ENCODE data around the gene GPR4.
A peak's percentile ranks its signal among the peaks of the same experiment; 100 is the strongest.
"Not testable (repeated sequence)": the region's sequence is repeated elsewhere in the genome, so short reads cannot be mapped to it uniquely, and the experiment has no call there.

GPR4 gene

DNA sequence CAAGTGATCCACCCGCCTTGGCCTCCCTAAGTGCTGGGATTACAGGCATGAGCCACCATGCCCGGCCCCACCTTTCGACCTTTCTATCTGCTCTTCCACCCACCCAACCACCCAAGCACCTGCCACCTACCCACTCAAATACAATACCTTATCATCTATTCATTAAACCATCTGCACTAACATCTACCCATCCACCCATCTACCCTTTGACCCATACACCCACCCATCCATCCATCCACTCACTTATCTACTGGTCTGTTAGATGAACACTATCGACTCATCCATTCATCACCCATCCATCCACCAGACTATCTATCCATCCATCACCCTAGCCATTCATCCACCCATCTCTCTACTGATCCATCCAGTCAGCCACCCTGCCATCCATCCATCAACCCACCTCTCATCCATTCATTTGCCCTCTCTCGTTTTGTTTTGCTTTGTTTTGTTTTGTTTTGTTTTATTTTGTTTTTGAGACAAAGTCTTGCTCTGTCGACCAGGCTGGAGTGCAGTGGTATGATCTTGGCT, 20.0 kb upstream of the GPR4 start:
- DNase-seq = no peak

DNA sequence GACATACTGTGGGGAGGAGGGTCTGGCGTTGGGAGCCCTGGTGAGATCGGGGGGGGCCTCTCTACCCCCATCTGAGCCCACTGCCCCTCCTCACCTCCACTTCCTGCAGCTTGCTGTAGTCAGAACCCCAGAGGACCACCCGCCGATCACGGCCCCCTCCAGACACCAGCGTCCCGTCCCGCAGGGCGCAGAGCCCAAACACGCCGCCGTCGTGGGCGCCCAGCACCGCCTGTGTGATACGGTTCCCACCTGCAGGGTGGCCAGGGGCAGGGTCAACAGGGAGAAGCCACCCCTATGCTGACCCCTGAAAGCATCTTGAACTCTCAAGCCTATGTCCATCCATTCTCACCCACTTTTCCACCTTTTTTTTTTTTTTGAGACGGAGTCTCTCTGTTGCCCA, 19.4 kb upstream of the GPR4 start:
- DNase-seq = no peak

DNA sequence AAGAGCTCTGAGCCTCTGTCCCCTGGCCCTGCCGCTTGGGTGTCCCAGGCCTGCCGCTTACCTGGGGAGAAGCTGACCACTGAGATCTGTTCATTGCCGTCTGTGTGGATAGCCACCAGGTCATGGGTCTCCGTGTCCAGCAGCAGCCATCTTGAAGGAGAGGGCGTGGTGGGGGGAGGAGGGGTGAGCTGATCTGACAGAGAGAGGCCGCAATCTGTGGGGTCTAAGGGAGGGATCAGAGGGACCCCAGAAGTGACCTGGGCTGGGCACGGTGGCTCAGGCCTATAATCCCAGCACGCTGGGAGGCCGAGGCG, 14.6 kb upstream of the GPR4 start:
- DNase-seq = no peak

DNA sequence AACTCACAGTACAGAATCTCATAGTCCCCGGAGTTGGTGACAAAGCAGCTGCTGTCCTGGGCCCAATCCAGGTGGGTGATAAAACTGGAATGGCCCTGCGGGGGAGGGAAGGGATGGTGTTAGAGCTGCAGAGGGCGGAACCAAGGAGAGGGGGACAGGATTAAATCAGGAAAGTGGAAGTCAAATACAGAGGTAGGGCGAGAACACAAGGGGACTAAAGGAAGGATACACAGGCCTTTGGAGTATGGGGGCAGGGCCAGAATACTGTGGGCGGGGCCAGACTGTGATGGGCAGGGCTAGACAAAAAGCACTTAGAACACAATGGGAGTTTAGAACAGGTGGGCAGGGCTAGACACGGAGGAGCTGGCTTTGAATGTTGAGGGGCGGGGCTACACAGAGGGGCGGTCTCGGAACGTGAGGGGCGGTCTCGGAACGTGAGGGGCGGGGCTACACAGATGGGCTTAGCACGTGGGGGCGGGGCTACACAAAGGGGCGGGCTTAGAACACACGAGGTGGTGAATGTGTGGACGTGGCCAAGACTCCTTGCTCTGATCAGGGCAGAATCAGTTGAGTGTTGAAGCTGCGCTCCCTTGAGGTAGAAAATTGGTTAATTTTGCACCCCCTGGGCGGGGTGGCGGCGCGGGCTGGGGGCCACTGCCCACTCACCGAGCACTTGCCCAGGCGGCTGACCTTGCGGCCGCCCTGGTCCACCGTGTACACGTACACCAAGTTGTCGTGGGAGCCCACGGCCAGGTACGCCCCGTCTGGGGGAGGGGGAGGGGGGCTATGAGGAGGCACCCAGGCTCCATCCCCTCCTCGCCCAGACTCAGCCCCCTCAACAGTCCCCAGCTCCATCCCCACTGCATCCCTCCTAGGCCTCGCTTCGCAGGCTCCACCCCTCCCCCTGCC, 14.0 kb upstream of the GPR4 start:
- peak; percentile 83 to 84 for DNase-seq

DNA sequence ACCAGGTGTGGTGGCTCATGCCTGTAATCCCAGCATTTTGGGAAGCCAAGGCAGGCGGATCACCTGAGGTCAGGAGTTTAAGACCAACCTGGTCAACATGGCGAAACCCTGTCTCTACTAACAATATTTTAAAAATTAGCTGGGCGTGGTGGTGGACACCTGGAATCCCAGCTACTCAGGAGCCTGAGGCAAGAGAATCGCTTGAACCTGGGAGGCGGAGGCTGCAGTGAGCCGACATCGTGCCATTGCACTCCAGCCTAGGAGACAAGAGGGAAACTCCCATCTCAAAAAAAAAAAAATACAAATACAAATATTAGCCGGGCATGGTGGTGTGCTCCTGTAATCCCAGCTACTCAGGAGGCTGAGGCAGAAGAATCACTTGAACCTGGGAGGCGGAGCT, 13.0 kb upstream of the GPR4 start:
- not testable (repeated sequence) for DNase-seq

DNA sequence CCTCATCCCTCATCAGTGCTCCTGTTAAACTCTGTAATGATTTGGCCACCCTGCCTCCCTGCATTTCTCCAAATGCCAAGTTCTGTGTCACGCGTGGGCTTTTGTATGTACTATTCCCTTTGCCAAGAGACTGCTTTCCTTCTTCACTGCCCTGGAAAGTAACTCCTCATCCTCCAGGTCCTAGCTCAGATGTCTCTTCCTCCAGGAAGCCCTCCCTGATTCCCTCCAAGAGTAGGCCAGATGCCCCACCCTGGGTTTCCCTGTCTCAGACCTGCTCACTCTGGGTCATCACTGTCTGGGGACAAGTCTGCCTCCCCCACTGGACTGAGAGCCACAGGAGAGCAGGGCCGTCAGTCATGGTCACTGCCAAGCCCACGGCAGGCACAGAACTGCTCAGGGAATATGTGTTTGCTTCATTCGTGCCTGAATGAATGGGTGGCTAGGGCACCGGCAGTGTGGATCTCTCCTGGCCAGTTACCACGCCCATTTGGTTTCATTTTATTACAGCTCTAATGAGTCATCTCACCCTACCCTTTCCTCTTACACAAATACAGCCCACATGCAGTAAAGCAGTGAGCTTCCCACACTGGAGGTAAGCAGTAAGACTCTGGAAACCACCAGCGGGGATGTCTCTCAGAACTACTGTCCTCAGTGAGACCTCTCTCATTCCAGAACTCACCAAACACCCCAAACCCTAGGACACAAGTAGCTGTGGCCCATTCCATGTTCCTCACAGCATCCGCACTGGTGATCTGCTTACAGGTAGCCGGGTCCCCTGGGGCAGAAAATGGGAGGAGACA, 12.1 kb upstream of the GPR4 start:
- no peak for DNase-seq

DNA sequence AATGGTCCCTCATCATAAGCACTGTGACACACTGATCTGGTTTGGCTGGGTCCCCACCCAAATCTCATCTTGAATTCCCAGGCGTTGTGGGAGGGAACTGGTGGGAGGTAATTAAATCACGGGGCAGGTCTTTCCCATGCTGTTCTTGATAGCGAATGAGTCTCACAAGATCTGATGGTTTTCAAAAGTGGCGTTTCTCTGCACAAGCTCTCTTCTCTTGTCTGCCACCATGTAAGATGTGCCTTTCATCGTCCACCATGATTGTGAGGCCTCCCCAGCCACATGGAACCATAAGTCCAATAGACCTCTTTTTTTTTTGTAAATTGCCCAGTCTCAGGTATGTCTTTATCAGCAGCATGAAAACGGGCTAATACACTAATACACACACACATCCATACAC, 6.9 kb upstream of the GPR4 start:
- no peak for DNase-seq

DNA sequence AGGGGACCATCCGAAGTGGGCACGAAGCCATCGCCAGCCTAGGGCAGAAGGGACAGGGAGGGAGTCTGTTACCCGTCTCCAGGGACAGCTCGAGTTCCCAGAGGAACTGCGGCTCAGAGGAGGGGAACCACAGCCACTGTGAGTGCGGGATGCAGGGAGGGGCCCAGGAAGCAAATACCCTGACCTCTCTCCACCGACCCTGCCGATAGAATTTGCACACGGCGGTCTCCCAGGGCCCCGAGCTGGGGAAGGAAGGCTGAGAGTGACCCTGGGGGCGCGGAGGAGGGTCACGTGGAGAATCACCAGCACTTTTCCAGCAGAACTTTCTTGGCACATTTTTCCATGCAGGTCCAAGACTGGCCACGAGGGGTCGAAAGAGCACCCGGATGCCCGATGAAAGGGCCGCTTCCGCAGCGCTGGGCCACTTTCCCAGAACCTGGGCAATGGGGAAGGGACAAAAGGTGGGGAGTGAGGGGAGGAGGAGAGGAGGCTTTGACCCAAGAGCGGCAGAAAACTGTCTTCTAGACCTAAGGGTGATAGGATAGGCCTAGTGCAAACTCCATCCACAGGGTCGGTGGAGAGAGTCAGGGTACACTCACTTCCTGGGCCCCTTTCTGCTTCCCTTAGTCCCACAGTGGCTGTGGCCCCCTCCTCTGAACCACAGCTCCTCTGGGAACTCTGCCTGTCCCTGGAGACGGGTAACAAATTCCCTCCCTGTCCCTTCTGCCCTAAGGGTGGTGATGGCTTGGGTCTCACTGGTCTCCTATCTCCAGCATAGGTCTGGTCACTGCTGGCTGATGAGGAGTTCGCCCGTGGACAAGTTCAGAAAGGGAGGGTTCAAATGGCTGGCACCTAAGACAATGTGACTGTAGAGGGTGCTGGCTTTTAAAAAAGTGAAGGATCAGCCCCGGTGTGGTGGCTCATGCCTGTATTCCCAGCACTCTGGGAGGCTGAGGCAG, 5.3 kb upstream of the GPR4 start:
- peak; percentile 33 to 54 for DNase-seq

DNA sequence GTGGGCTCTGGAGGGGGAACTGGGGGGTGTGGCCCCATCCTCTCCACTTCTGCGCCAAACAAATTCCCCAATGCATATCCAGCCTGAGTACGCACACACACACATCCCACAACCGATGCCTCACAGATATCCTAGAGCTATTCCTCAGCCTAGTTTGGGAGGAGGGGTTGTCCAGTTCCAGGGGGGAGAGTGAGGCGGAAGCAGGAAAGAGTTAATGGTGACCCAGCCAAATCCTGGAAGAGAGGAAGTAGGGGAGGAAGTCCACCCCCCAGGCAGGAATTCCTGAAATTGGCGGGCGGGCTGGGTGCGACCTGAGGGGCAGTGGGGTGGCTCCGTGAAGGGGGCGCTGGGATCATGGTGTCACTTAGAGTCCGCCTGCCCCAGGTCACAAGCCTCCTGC, 897 bp downstream of the GPR4 start:
- no peak for DNase-seq

DNA sequence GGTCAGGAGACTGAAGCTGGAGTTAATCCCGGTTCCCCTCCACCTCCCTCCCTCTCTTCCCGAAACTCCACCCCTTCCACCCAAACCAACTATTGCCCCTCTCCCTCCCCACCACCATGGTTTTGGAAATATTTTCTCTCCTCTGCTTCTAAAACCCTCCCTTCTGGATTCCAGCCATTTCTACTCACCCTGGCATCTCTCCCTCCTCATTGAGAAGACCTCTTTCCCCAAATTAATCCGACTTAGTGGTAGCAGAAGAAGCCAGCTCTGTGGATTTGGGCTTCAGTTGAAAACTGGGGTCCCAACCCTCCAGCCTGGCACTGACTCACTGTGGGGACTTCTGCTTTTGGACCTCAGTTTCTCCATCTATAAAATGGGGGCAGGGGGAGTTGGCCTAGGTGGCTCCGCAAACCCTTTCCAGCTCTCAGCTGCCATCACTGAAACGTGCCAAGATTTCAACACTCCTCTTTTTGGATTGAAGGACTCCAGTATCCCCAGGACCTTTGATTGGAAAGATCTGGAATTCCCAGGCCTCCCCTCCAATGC, 1.6 kb downstream of the GPR4 start:
- no peak for DNase-seq

DNA sequence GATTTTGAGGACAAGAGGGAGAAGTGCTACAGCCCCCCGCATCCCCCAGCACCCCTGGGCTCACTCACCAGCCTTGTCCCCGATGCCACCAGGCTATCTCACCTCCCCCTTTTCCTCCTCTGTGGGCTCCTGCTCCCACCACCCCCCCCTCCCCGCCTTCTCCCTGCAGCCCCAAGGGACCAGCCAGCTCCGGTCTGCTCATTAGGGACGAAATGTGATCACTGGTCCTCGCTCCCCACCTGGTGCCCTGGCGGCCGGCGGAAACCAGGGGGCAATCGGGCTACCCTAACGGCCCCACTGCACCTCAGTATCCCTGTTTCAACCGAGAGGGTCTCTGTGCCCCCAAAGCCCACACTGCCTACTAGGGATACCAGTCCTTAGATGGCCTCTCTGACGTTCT, 2.7 kb downstream of the GPR4 start:
- no peak for DNase-seq

DNA sequence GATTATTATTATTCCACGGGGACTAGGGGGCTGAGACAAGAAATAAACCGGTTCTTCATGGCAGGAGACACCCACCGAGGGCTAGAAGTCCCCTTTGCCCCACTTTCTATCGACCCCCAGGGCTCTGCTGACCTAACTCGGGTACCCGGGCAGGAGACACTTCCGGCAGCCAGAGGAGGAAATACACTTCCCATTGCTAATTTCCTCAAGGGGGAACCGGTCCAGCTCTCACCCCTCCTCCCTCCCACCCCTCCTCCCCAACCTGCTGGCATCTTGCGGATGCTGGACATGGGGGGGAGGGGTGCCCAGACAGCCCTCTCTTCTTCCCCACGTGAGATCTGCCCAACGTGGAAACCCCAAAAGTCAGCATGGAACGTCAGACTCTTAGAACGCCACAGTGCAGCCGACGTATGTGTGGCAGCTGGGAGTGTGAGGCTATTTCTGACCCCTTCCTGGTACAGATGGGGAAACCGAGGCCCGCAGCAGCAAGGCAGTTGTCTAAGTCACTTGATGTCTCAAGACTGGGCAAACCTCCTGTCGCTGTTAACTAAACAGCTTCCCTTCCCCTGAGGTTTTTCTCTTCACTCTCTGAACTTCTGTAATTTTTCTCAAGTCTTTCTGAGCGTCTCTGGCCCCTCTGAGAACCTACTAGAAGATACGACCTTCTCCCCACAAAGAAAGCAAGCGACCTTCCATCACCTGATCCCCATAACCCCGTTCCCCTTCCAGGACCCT, 3.6 kb downstream of the GPR4 start:
- DNase-seq = peak; percentile 12 to 36

DNA sequence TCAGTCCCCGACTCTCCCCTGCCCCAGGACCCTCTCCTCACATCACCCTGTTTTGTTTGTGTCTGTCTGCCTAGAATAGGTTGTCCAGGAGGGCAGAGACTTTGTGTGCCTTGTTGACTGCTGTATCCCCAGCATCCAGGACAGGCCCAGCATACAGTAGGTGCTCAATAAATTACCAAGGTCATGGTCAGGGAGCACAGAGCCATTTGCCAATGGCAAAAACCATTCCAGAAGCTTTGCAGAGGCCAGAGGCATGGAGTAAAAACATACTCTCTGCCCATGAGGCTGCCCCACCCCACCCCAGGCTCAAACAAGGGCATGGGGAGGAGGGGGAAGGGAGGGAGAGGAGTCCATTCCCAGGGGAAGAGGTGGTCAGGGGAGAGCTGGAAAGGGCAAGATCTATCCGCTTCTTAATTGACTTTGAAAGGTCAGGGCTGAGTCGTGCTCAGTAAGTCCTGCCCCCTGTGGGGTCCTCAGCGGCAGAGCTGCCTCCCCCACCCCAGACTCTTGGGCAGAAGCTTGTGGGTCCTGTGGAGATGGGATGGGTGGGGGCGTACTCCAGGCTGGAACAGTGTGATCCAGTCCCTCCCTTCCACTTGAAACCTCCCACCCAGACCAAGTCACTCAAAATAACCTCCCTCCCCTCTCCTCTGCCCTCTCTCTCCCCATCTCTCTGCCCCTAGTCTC, 4.4 kb downstream of the GPR4 start:
- DNase-seq = no peak

DNA sequence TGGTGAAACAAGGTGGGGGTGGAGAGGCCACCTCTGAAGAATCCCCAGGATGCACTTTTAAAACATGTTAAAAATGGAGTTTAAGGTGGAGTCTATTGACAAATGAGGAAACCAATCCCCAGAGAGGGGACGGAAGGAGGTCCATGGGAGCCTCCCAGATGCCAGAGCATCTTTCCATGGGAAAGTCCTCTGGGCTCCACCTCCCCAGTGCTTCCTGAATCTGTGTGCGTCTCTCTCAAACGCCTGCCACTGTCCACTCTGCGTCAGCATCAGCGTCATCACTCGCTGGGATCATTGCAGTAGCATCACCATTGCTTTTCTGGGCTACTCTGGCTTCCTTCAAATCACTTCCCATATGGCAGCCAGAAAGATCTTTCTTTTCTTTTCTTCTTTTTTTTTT, 6.2 kb downstream of the GPR4 start:
- no peak for DNase-seq

DNA sequence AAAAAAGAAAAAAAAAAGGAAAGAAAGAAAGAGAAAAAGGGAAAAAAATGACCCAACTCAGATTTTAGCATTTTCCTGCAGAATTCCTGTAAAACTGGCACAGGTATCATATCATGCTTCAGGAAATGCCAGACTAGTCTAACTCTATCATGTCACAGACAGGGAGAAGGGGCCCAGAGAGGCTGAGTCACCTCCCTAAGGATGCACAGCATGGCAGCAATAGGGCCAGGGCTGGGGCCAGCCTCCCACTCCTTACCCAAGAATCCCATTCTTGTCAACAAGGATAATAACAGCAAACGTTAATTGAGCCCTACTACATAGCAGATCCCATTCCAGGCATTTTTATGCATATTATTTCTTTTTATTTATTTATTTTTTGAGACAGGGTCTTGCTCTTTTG, 8.5 kb downstream of the GPR4 start:
- no peak for DNase-seq

DNA sequence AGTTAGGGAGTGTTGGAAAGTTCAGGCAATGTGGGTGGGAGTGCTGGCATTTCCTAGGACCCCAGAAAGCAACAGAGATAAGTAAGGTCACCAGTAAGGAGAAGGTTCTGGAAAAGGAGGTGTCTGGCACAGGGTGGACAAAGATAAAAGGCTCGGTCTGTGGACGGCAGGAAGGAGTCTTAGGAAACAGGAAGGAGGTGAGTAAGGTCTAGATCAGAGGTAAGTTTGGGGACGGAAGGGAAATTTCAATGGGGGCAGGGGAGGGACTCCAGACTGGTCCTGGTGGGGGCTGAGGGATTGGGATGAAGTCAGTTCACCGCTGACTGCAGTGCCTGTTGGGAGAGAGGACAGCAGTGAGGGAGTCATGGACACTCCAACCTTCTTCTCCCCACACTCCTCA, 9.6 kb downstream of the GPR4 start:
- DNase-seq = no peak

DNA sequence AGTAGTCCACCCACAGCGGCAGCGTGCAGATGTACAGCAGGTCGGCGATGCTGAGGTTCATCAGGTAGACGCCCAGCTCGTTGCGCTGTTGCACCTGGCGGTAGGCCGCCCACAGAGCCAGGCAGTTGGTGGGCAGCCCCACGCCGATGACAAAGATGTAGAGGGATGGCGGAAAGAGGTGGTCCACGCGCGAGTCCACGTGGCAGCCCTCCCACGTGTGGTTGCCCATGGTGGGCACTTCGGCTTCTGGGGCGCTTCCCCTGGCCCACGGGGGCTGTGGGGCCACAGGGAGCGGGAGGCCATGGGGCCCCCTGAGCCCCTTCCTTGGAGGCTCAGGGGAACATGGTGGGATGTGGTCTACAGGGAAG, 10.4 kb downstream of the GPR4 start:
- no peak for DNase-seq

DNA sequence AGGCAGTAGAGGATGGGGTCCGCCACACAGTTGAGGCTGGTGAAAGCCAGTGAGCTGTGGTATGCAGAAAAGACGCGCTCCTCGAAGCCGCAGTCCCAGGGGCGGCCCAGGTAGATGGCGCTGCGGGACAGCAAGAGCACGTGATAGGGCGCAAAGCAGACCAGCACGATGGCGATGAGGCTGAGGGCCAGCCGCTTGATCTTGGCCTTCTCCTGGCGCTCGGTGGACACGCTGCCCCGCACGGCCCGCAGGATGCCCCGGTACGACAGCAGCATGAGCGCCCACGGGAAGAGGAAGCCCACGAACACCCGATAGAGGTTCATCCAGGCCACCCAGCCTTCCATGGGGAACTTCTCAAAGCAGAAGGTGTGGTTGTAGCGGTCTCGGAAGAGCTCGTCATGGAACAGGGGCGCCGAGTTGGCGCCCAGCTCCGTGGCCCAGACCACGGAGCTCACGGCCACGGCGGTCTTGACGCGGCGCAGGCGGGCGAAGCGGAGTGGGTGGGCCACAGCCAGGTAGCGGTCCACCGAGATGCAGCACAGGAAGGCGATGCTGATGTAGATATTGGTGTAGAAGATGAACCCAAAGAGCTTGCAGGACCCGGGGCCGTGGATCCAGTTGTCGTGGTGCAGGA, 10.9 kb downstream of the GPR4 start:
- DNase-seq = peak; percentile 80 to 81

DNA sequence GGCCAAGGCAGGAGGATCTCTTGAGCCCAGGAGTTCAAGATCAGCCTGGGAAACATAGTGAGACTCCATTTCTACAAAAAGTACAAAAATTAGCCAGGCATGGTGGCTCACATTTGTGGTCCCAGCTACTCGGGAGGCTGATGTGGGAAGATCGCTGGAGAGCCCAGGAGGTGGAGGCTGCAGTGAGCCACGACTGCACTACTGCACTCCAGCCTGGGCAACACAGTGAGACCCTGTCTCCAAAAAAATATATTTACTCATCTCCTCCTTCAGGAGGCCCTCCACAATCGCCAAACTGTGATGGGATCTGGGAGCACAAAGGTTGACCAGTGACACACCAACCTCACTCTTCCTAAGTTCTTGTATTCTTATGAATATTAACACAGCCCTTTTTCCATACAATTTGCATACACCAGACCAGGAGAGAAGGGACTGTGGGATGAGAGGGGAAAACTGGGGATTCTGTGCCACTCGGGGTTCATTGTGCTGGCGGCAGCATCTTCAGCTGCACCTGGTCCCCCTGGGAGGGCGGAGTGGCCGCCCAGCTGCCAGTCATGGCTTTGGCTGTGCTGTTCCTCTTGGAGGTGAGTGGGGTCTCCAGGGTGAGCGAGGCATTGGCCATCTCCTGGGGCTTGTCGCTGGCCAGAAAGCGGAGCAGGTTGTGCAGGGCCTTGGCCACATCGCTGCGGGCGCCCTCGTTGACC, 11.6 kb downstream of the GPR4 start:
- no peak for DNase-seq

DNA sequence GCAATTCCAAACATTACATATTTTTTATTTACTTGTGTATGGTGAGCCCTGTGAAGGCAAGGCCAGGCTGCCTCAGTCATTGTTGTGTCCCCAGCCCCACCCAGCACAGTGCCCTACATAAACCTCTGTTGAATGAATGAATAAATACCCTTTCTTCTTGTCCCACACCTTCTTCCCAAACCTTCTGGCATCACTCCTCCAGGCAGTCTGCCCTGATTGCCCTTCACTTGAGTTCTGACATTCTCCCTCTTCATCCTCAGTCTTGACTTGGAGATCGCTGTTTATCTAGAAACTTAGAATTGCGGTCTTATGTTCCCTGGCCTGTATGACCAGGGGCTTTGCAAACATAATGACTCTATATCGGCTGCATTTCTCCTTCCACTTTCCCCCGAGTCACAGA, 12.2 kb downstream of the GPR4 start:
- no peak for DNase-seq

Measured in SHP77 (cell line).